ENCODE data around the gene DDI2.

- TF ChIP-seq POLR2AphosphoS5 (IDR thresholded peaks at IDR 0.05; ENCODE audit: insufficient read depth, low read depth, low read length): no peak
- TF ChIP-seq EZH2 (IDR thresholded peaks at IDR 0.05; ENCODE audit: borderline replicate concordance, low read depth, low read length, severe bottlenecking): no peak
- no peak for TF ChIP-seq JUN (IDR thresholded peaks at IDR 0.05; ENCODE audit: borderline replicate concordance, insufficient read depth, insufficient read length, low read depth)
- TF ChIP-seq, protein P1, sequence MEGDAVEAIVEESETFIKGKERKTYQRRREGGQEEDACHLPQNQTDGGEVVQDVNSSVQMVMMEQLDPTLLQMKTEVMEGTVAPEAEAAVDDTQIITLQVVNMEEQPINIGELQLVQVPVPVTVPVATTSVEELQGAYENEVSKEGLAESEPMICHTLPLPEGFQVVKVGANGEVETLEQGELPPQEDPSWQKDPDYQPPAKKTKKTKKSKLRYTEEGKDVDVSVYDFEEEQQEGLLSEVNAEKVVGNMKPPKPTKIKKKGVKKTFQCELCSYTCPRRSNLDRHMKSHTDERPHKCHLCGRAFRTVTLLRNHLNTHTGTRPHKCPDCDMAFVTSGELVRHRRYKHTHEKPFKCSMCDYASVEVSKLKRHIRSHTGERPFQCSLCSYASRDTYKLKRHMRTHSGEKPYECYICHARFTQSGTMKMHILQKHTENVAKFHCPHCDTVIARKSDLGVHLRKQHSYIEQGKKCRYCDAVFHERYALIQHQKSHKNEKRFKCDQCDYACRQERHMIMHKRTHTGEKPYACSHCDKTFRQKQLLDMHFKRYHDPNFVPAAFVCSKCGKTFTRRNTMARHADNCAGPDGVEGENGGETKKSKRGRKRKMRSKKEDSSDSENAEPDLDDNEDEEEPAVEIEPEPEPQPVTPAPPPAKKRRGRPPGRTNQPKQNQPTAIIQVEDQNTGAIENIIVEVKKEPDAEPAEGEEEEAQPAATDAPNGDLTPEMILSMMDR (IDR thresholded peaks at IDR 0.05; ENCODE audit: extremely low read depth in 1 of 2, insufficient read depth in 1 of 2, low read depth in 1 of 2, low read length in 2 of 2): no peak
Observed at GRCh38 chr1:15704526-15705183, 87.4 kb downstream of the DDI2 start.
